ENCODE measurements around the gene ZNF773.
"Not testable (repeated sequence)": the region's sequence is repeated elsewhere in the genome, so short reads cannot be mapped to it uniquely, and the experiment has no call there.

Gene ZNF773

DNA sequence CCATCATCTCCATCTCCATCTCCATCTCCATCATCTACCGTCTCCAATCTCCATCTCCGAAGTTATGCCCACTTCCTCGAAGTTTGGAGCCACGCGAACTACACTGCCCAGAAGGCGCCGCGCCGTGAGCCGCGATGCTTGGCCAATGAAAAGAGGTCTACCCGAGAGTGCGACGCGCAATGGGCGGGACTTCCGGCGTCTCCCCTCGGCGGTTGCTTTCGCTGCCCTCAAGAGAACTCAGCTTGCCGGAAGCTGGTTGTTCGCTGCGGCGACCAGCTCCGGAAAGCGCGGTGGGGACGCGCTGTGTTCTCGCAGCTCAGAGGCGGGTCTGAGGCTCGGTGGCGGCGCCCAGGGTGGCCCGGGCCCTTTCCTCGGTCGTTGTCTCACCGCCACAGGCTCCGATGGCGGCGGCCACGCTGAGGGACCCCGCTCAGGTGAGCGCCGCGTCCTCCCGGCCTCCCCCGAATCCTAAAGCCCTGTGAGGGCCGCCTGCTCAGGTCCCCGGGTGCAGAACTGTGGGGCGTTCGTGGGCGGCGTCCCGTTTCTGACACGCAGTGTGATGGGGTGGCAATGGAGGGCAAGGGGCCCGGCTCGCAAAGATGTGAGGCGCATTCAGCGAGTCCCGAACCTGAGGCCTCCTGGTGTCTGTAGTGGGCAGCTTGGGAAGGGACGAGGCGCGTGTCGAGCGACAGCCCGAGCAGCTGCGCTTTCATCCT lies at the start of gene ZNF773:
Gene ZNF773 (plus strand): TSS at position 259 of the 716 bp plus-strand sequence. CDS start 143 bp downstream, at position 402.
- peak within 1 kb of the TSS; percentile 65 to 77 for H3K27ac ChIP-seq (ENCODE audit: low read depth in 2 of 2, low read length in 2 of 2)

GRCh38 chr19:57452307-57452706 lies 47.4 kb upstream of the ZNF773 start:
- no peak overlapping the region for H3K4me3 ChIP-seq (ENCODE audit: low read length in 2 of 2)
- no peak overlapping the region for H3K27ac ChIP-seq (ENCODE audit: low read depth in 2 of 2, low read length in 2 of 2)
- H3K4me1 ChIP-seq (ENCODE audit: control insufficient read depth in 2 of 2, insufficient read depth in 2 of 2, low read length in 2 of 2): no peaks in the 10 kb centered on the region
- peaks cover 11 to 21% of the 10 kb centered on the region in 2 donors for H3K9me3 ChIP-seq (ENCODE audit: control insufficient read depth in 2 of 2, low read length in 2 of 2)
- H3K36me3 ChIP-seq (ENCODE audit: control insufficient read depth in 2 of 2, insufficient read depth in 2 of 2, low read length in 2 of 2): no peaks in the 10 kb centered on the region
- no peak overlapping the region for H3K9ac ChIP-seq (ENCODE audit: low read depth in 1 of 2, low read length in 2 of 2)
- no peaks in the 10 kb centered on the region for H3K27me3 ChIP-seq (ENCODE audit: control insufficient read depth in 2 of 2, insufficient read depth in 2 of 2, low read length in 2 of 2)

More for the DNA sequence above, at the start of gene ZNF773:
- peaks cover 10 to 12% of the 10 kb centered on the region in 2 donors for H3K9me3 ChIP-seq (ENCODE audit: control insufficient read depth in 2 of 2, low read length in 2 of 2)
- H3K36me3 ChIP-seq (ENCODE audit: control insufficient read depth in 2 of 2, insufficient read depth in 2 of 2, low read length in 2 of 2): peaks cover 0 to 13% of the 10 kb centered on the region in 2 donors
- H3K9ac ChIP-seq (ENCODE audit: low read depth in 1 of 2, low read length in 2 of 2): peak within 1 kb of the TSS; percentile 41 to 78
- H3K4me1 ChIP-seq (ENCODE audit: control insufficient read depth in 2 of 2, insufficient read depth in 2 of 2, low read length in 2 of 2); H3K27me3 ChIP-seq (ENCODE audit: control insufficient read depth in 2 of 2, insufficient read depth in 2 of 2, low read length in 2 of 2): not testable (repeated sequence)
- H3K4me3 ChIP-seq (ENCODE audit: low read length in 2 of 2): peak within 1 kb of the TSS; percentile 57 to 70

- no peak overlapping the region for H3K4me3 ChIP-seq (ENCODE audit: low read length in 2 of 2)
These were observed 33.9 kb upstream of the ZNF773 start for GRCh38 chr19:57465680-57466381.

DNA sequence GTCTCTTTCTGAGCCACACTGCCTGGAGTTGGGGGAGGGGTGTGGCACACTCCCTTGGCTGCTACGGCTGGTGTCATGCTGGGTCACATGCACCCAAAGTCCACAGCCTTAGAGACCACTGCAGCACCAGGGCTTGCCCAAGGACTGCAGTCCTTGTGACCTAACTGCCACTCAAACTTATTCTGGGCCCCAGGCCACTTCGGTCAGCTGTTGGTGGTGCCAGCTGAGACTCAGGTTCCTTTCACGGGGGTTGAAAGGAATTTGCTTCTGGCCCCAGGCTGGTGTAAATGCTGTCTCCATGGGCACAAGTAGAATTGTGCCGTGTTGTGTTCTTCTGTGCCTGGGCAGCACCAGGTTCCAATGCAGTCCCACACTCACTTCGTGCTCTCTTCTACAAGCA lies 33.2 kb upstream of the ZNF773 start:
- Histone ChIP-seq H3K4me1 (ENCODE audit: control insufficient read depth in 2 of 2, insufficient read depth in 2 of 2, low read length in 2 of 2) (no peaks in the 10 kb centered on the region), H3K4me3 (ENCODE audit: low read length in 2 of 2) (no peak overlapping the region), H3K27ac (ENCODE audit: low read depth in 2 of 2, low read length in 2 of 2) (no peak overlapping the region), H3K27me3 (ENCODE audit: control insufficient read depth in 2 of 2, insufficient read depth in 2 of 2, low read length in 2 of 2) (no peaks in the 10 kb centered on the region), H3K36me3 (ENCODE audit: control insufficient read depth in 2 of 2, insufficient read depth in 2 of 2, low read length in 2 of 2) (peaks cover 0 to 3% of the 10 kb centered on the region in 2 donors), H3K9ac (ENCODE audit: low read depth in 1 of 2, low read length in 2 of 2) (no peak overlapping the region), H3K9me3 (ENCODE audit: control insufficient read depth in 2 of 2, low read length in 2 of 2) (peaks cover 9 to 22% of the 10 kb centered on the region in 2 donors)

More at GRCh38 chr19:57465680-57466381, 33.9 kb upstream of the ZNF773 start:
- Histone ChIP-seq H3K27me3 (ENCODE audit: control insufficient read depth in 2 of 2, insufficient read depth in 2 of 2, low read length in 2 of 2) (no peaks in the 10 kb centered on the region), H3K27ac (ENCODE audit: low read depth in 2 of 2, low read length in 2 of 2) (no peak overlapping the region), H3K36me3 (ENCODE audit: control insufficient read depth in 2 of 2, insufficient read depth in 2 of 2, low read length in 2 of 2) (peaks cover 0 to 3% of the 10 kb centered on the region in 2 donors), H3K4me1 (ENCODE audit: control insufficient read depth in 2 of 2, insufficient read depth in 2 of 2, low read length in 2 of 2) (no peaks in the 10 kb centered on the region), H3K9ac (ENCODE audit: low read depth in 1 of 2, low read length in 2 of 2) (no peak overlapping the region), H3K9me3 (ENCODE audit: control insufficient read depth in 2 of 2, low read length in 2 of 2) (peaks cover 9 to 24% of the 10 kb centered on the region in 2 donors)

GRCh38 chr19:57473646-57474045 lies 26.1 kb upstream of the ZNF773 start:
- Histone ChIP-seq H3K9ac (ENCODE audit: low read depth in 1 of 2, low read length in 2 of 2) (no peak overlapping the region), H3K4me1 (ENCODE audit: control insufficient read depth in 2 of 2, insufficient read depth in 2 of 2, low read length in 2 of 2) (peaks cover 0 to 5% of the 10 kb centered on the region in 2 donors), H3K27me3 (ENCODE audit: control insufficient read depth in 2 of 2, insufficient read depth in 2 of 2, low read length in 2 of 2) (no peaks in the 10 kb centered on the region), H3K36me3 (ENCODE audit: control insufficient read depth in 2 of 2, insufficient read depth in 2 of 2, low read length in 2 of 2) (peaks cover 12 to 33% of the 10 kb centered on the region in 2 donors), H3K27ac (ENCODE audit: low read depth in 2 of 2, low read length in 2 of 2) (no peak overlapping the region), H3K9me3 (ENCODE audit: control insufficient read depth in 2 of 2, low read length in 2 of 2) (peaks cover 53 to 54% of the 10 kb centered on the region in 2 donors), H3K4me3 (ENCODE audit: low read length in 2 of 2) (peak overlapping the region in 1 of 2 donors; percentile 34)

- Histone ChIP-seq H3K9me3 (ENCODE audit: control insufficient read depth in 2 of 2, low read length in 2 of 2) (peaks cover 47 to 48% of the 10 kb centered on the region in 2 donors), H3K9ac (ENCODE audit: low read depth in 1 of 2, low read length in 2 of 2) (peak within 1 kb of the TSS; percentile 44 to 76), H3K27me3 (ENCODE audit: control insufficient read depth in 2 of 2, insufficient read depth in 2 of 2, low read length in 2 of 2) (no peaks in the 10 kb centered on the region), H3K27ac (ENCODE audit: low read depth in 2 of 2, low read length in 2 of 2) (peak within 1 kb of the TSS; percentile 58 to 71), H3K4me3 (ENCODE audit: low read length in 2 of 2) (peak within 1 kb of the TSS; percentile 90 to 97), H3K4me1 (ENCODE audit: control insufficient read depth in 2 of 2, insufficient read depth in 2 of 2, low read length in 2 of 2) (peaks cover 0 to 5% of the 10 kb centered on the region in 2 donors), H3K36me3 (ENCODE audit: control insufficient read depth in 2 of 2, insufficient read depth in 2 of 2, low read length in 2 of 2) (peaks cover 12 to 33% of the 10 kb centered on the region in 2 donors)
These were observed 22.3 kb upstream of the ZNF773 start, which contains the start of gene ZNF772 for GRCh38 chr19:57477191-57478008. TSS of gene ZNF772 (minus strand) at chr19:57477566. CDS start at chr19:57477309, 257 bp downstream.

DNA sequence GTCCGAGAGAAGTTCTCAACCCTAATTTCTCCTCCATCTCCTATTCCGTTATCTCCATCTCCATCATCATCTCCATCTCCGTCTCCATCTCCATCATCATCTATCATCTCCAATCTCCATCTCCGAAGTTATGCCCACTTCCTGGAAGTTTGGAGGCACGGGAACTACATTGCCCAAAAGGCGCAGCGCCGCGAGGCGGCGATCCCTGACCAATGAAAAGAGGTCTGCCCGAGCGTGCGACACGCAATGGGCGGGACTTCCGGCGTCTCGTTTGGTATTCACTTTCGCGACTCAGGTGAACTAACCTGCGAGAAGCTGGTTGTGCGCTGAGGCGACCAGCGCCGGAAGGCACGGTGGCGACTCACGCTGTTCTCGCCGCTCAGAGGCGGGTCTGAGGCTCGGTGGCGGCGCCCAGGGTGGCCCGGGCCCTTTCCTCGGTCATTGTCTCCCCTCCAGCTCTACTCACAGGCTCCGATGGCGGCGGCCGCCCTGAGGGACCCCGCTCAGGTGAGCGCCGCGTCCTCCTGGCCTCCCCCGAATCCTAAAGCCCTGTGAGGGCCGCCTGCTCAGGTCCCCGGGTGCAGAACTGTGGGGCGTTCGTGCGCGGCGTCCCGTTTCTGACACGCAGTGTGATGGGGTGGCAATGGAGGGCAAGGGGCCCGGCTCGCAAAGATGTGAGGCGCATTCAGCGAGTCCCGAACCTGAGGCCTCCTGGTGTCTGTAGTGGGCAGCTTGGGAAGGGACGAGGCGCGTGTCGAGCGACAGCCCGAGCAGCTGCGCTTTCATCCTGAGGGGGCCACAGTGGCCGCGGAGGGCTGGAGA lies 12.1 kb upstream of the ZNF773 start, which contains the start of gene ZNF419:
Gene ZNF419 (plus strand): TSS at position 274 of the 822 bp plus-strand sequence. CDS start 201 bp downstream, at position 475.
- H3K27me3 ChIP-seq (ENCODE audit: control insufficient read depth in 2 of 2, insufficient read depth in 2 of 2, low read length in 2 of 2); H3K4me1 ChIP-seq (ENCODE audit: control insufficient read depth in 2 of 2, insufficient read depth in 2 of 2, low read length in 2 of 2): not testable (repeated sequence)
- peak within 1 kb of the TSS; percentile 42 to 90 for H3K9ac ChIP-seq (ENCODE audit: low read depth in 1 of 2, low read length in 2 of 2)
- H3K4me3 ChIP-seq (ENCODE audit: low read length in 2 of 2): peak within 1 kb of the TSS; percentile 75 to 87
- H3K27ac ChIP-seq (ENCODE audit: low read depth in 2 of 2, low read length in 2 of 2): peak within 1 kb of the TSS; percentile 52 to 63
- H3K9me3 ChIP-seq (ENCODE audit: control insufficient read depth in 2 of 2, low read length in 2 of 2): peaks cover 9 to 14% of the 10 kb centered on the region in 2 donors
- peaks cover 8 to 14% of the 10 kb centered on the region in 2 donors for H3K36me3 ChIP-seq (ENCODE audit: control insufficient read depth in 2 of 2, insufficient read depth in 2 of 2, low read length in 2 of 2)

GRCh38 chr19:57488299-57488644 lies 11.5 kb upstream of the ZNF773 start:
- H3K4me1 ChIP-seq (ENCODE audit: control insufficient read depth in 2 of 2, insufficient read depth in 2 of 2, low read length in 2 of 2); H3K27ac ChIP-seq (ENCODE audit: low read depth in 2 of 2, low read length in 2 of 2); H3K27me3 ChIP-seq (ENCODE audit: control insufficient read depth in 2 of 2, insufficient read depth in 2 of 2, low read length in 2 of 2); H3K9ac ChIP-seq (ENCODE audit: low read depth in 1 of 2, low read length in 2 of 2): not testable (repeated sequence)
- Histone ChIP-seq H3K36me3 (ENCODE audit: control insufficient read depth in 2 of 2, insufficient read depth in 2 of 2, low read length in 2 of 2) (peaks cover 13 to 20% of the 10 kb centered on the region in 2 donors), H3K4me3 (ENCODE audit: low read length in 2 of 2) (peak overlapping the region in 1 of 2 donors; percentile 52), H3K9me3 (ENCODE audit: control insufficient read depth in 2 of 2, low read length in 2 of 2) (peaks cover 9 to 19% of the 10 kb centered on the region in 2 donors)

DNA sequence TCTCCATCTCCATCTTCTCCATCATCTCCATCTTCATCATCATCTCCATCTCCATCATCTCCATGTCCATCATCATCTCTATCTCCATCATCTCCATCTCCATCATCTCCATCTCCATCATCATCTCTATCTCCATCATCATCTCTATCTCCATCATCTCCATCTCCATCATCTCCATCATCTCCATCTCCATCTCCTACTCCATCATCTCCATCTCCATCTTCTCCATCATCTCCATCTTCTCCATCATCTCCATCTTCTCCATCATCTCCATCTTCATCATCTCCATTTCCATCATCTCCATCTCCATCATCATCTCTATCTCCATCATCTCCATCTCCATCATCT lies 432 bp upstream of the ZNF773 start:
- Histone ChIP-seq H3K4me3 (ENCODE audit: low read length in 2 of 2) (peak overlapping the region in 1 of 2 donors; percentile 70), H3K36me3 (ENCODE audit: control insufficient read depth in 2 of 2, insufficient read depth in 2 of 2, low read length in 2 of 2) (peaks cover under 1 to 10% of the 10 kb centered on the region in 2 donors), H3K9me3 (ENCODE audit: control insufficient read depth in 2 of 2, low read length in 2 of 2) (peaks cover 10 to 13% of the 10 kb centered on the region in 2 donors)
- not testable (repeated sequence) for H3K4me1 ChIP-seq (ENCODE audit: control insufficient read depth in 2 of 2, insufficient read depth in 2 of 2, low read length in 2 of 2); H3K27ac ChIP-seq (ENCODE audit: low read depth in 2 of 2, low read length in 2 of 2); H3K27me3 ChIP-seq (ENCODE audit: control insufficient read depth in 2 of 2, insufficient read depth in 2 of 2, low read length in 2 of 2); H3K9ac ChIP-seq (ENCODE audit: low read depth in 1 of 2, low read length in 2 of 2)

All from mucosa of rectum (tissue), 2 donors.